GM12878 (cell line): ENCODE results near the gene CWC27. TPM values are rescaled to one million over a fixed set of nuclear protein-coding genes. Genes with fewer than 3 reads are reported as not detected.

Experiments used
- ATAC-seq: fragments of 200-7000 bp; cut with Tn5 transposase; 3 replicates; pipeline ENCODE4 v1.9.1; 2020; ENCODE audit warnings: mild to moderate bottlenecking, moderate library complexity
- BruUV-seq: library from RNA; stranded (reverse); fragments of 400-500 nt; replicated peaks from 2 replicates; lab custom pipeline; 2021; lab: Mats Ljungman, UMichigan
- CTCF ChIA-PET: fragments of 300-600 bp; sonication (Branson Sonifier 250); formaldehyde crosslinking; extraction: SDS; loops from one replicate; lab custom pipeline; 2021; ENCODE audit warnings: inconsistent platforms; lab: Yijun Ruan, JAX
- POLR2A ChIA-PET: fragments of 350-600 bp; formaldehyde crosslinking; extraction: SDS; loops from one replicate; lab custom pipeline; 2021; ENCODE audit warnings: inconsistent platforms; lab: Charles Lee
- RAD21 ChIA-PET: fragments of 300-600 bp; sonication (Branson Sonifier 250); formaldehyde crosslinking; loops from one replicate; lab custom pipeline; 2023; ENCODE audit warnings: antibody characterized with exemption; ENCODE audit not compliant: unreplicated experiment; lab: Charles Lee
- SMC1A ChIA-PET: fragments of 300-600 bp; sonication (Branson Sonifier 250); formaldehyde crosslinking; loops from one replicate; lab custom pipeline; 2023; ENCODE audit not compliant: unreplicated experiment, uncharacterized antibody; lab: Charles Lee
- DNase-seq: peaks from one replicate; pipeline ENCODE4 v3.0.0-alpha.2; 2011; ENCODE audit warnings: low read depth, low spot score
- FAIRE-seq: peaks from 3 replicates; lab custom pipeline; 2011; peaks lifted over from hg19 to GRCh38; lab: Jason Lieb, UNC
- H2AFZ ChIP-seq: 2 replicates; pipeline ENCODE4 v1.6.0; 2011; ENCODE audit warnings: low read depth, low read length, control low read depth; ENCODE audit not compliant: control insufficient read depth
- H3K27ac ChIP-seq: 2 replicates; pipeline ENCODE4 v1.5.1; 2011; ENCODE audit warnings: control low read depth; ENCODE audit not compliant: control insufficient read depth, insufficient read depth
- H3K27me3 ChIP-seq, 2 experiments: replicated peaks in 1 of 2; 2 replicates each; pipeline versions ENCODE4 v1.6.0 to v1.6.1; 2011; ENCODE audit warnings: low read length in 1 of 2; ENCODE audit not compliant: control insufficient read depth in 2 of 2, insufficient read depth in 2 of 2
- H3K36me3 ChIP-seq, 2 experiments: 2 replicates each; pipeline ENCODE4 v1.5.1; 2011; ENCODE audit warnings: low read length in 1 of 2; ENCODE audit not compliant: control insufficient read depth in 2 of 2, insufficient read depth in 2 of 2
- H3K4me1 ChIP-seq: 2 replicates; pipeline ENCODE4 v1.6.1; 2011; ENCODE audit warnings: mild to moderate bottlenecking, low read length, moderate library complexity, mixed read lengths; ENCODE audit not compliant: control insufficient read depth, insufficient read depth
- H3K4me2 ChIP-seq: 2 replicates; pipeline ENCODE4 v1.6.0; 2011; ENCODE audit warnings: control low read depth; ENCODE audit not compliant: control insufficient read depth, insufficient read depth
- H3K4me3 ChIP-seq: fragments of 200-600 bp; sonication (generic); 2 replicates; pipeline ENCODE4 v1.5.1; 2016
- H3K79me2 ChIP-seq: 2 replicates; pipeline ENCODE4 v1.6.0; 2011; ENCODE audit warnings: low read length; ENCODE audit not compliant: control insufficient read depth, insufficient read depth
- H3K9ac ChIP-seq: 2 replicates; pipeline ENCODE4 v1.8.0; 2011; ENCODE audit warnings: low read length, control low read depth, mixed read lengths; ENCODE audit not compliant: control insufficient read depth, insufficient read depth
- H3K9me3 ChIP-seq: replicated peaks from 3 replicates; pipeline ENCODE4 v1.5.1; 2011; ENCODE audit warnings: mild to moderate bottlenecking, low read length; ENCODE audit not compliant: control insufficient read depth, insufficient read depth
- H4K20me1 ChIP-seq: 2 replicates; pipeline ENCODE4 v1.6.0; 2011; ENCODE audit not compliant: control insufficient read depth, insufficient read depth
- BHLHE40 ChIP-seq, 2 experiments: fragments of 450-650 bp in 1 of 2; IDR thresholded peaks; 2 replicates each; pipeline ENCODE4 v1.6.1; 2011 to 2017; ENCODE audit warnings: low read depth in 2 of 2, borderline replicate concordance in 1 of 2, improper control_type of control experiment in 1 of 2, low read length in 1 of 2, mild to moderate bottlenecking in 1 of 2
- CEBPZ ChIP-seq: fragments of 150-350 bp; IDR thresholded peaks from 2 replicates; pipeline ENCODE4 v1.6.1; 2016; ENCODE audit warnings: low read depth, low read length
- CTCF ChIP-seq, 3 experiments: IDR thresholded peaks in 2 of 3; conservative IDR thresholded peaks in 1 of 3; 2 replicates each; pipeline ENCODE4 v1.5.1; 2011; ENCODE audit warnings: low read depth in 3 of 3, low read length in 3 of 3, mild to moderate bottlenecking in 3 of 3, control low read depth in 2 of 3, moderate library complexity in 2 of 3, inconsistent platforms in 1 of 3, mixed read lengths in 1 of 3; ENCODE audit not compliant: control insufficient read depth in 2 of 3, insufficient read depth in 1 of 3; ENCODE audit errors: extremely low read depth in 1 of 3
- DPF2 ChIP-seq: fragments of 450-650 bp; IDR thresholded peaks from 2 replicates; pipeline ENCODE4 v1.6.1; 2017; ENCODE audit warnings: mild to moderate bottlenecking
- IRF5 ChIP-seq: fragments of 450-650 bp; IDR thresholded peaks from 2 replicates; pipeline ENCODE4 v1.6.1; 2017; ENCODE audit warnings: borderline replicate concordance
- NRF1 ChIP-seq: conservative IDR thresholded peaks from 2 replicates; pipeline ENCODE4 v1.6.1; 2011; ENCODE audit warnings: mild to moderate bottlenecking, low read depth, low read length, improper control_type of control experiment
- RB1 ChIP-seq: fragments of 450-650 bp; formaldehyde crosslinking; IDR thresholded peaks from 2 replicates; pipeline ENCODE4 v1.6.1; 2017; ENCODE audit warnings: mild to moderate bottlenecking, borderline replicate concordance
- RUNX3 ChIP-seq: IDR thresholded peaks from 2 replicates; pipeline ENCODE4 v1.6.1; 2012; ENCODE audit warnings: low read length, inconsistent platforms
- SREBF2 ChIP-seq: IDR thresholded peaks from 2 replicates; pipeline ENCODE4 v1.6.1; 2012; ENCODE audit warnings: mild to moderate bottlenecking, low read length
- TAF1 ChIP-seq: IDR thresholded peaks from 2 replicates; pipeline ENCODE4 v1.6.1; 2011; ENCODE audit warnings: mild to moderate bottlenecking, low read depth, low read length, borderline replicate concordance
- TCF12 ChIP-seq: IDR thresholded peaks from 2 replicates; pipeline ENCODE4 v1.6.1; 2011; ENCODE audit warnings: low read depth, mild to moderate bottlenecking, low read length
- ZBTB33 ChIP-seq: fragments of 450-650 bp; IDR thresholded peaks from 2 replicates; pipeline ENCODE4 v1.6.1; 2017; ENCODE audit warnings: mild to moderate bottlenecking
- in situ Hi-C: fragments of 300-500 bp; cut with MboI; formaldehyde crosslinking; loops from 9 replicates; pipeline ENCODE4 v1.14.3; 2018; ENCODE audit warnings: mixed read lengths
- intact Hi-C: fragments of 100-400 bp; cut with micrococcal nuclease; formaldehyde crosslinking; loops from one replicate; pipeline ENCODE4 v1.14.2; 2022; ENCODE audit not compliant: unreplicated experiment
- polyA plus RNA-seq, 11 experiments: library from polyadenylated mRNA; depleted of rRNA in 4 of 11; unstranded in 6 of 11; stranded (reverse) in 5 of 11; fragments of >200 nt; fragmentation: Nextera tagmentation in 4 of 11; fragmentation: Illumina TruSeq in 1 of 11; extraction: Ambion mirVana in 4 of 11; extraction: Trizol in 1 of 11; gene quantifications; 1 replicate in 1 of 11; 2 replicates in 10 of 11; pipeline versions ENCODE4 v1.2.1 to v1.2.3, GENCODE V29; 2011 to 2016; ENCODE audit warnings: inconsistent platforms in 2 of 11, missing spikeins in 2 of 11, low read depth in 1 of 11
- total RNA-seq, 4 experiments: library from RNA; depleted of rRNA in 3 of 4; stranded (reverse); fragments of >200 nt in 3 of 4; fragmentation: Illumina TruSeq in 1 of 4; extraction: Trizol in 1 of 4; gene quantifications; 2 replicates each; pipeline versions ENCODE4 v1.2.1 to v1.2.3, GENCODE V29; 2013 to 2021

CWC27 gene
- total and polyA plus RNA-seq, 10 of the 15 experiments (the other 5 are each of a cell fraction or from before 2014, with no cell fraction given): 21.7 to 61.9 (median 47.0) TPM

GRCh38 chr5:65029178-65029577, 260.4 kb downstream of the CWC27 start (continued):
- no peak for TF ChIP-seq CTCF (IDR thresholded peaks at IDR 0.05 in 2 of 3, conservative IDR thresholded peaks at IDR 0.05 in 1 of 3; ENCODE audit: control insufficient read depth in 2 of 3, extremely low read depth in 1 of 3, insufficient read depth in 1 of 3, low read depth in 3 of 3, low read length in 3 of 3)
- no peak for TF ChIP-seq DPF2
- TF ChIP-seq SREBF2: no peak
- TF ChIP-seq, all 136 proteins: peak for 0

DNA sequence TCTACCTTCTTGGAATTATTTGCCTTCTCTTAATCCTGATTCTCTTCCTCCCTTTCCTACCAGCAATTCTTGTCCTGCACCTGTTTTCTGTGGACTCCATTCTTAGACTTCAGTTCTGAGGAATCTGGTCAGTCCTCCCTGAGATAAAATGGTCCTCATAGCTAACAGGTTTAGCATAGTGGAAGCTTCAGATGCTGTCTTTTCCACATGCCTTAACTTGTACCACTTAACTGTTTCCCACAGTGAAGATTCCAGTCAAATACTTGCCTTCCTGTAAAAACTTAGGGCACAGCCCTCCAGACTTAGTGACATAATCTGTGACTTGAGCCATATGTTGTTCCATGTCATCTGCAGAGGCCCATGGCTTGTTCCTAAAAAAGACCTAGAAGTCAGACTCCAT, 261.3 kb downstream of the CWC27 start:
- ChIA-PET RAD21 (interaction anchor here (0.7 to 0.8 kb wide), 2 partner anchors 17 to 19 kb away, joined by 3 to 4 read pairs; no protein-coding TSS in a partner anchor), POLR2A (no interaction called here), CTCF (interaction anchor here (1.0 to 2.0 kb wide), 2 partner anchors 14 to 16 kb away, joined by 3 to 4 read pairs; no protein-coding TSS in a partner anchor), SMC1A (interaction anchor here (0.8 to 2.8 kb wide), 6 partner anchors 8 to 73 kb away, joined by 3 to 13 read pairs (median 7); no protein-coding TSS in a partner anchor)
- in situ Hi-C loops (no loop called here), intact Hi-C loops (loop anchor here (5.0 kb wide), 1 partner anchor 72 kb away; no protein-coding TSS in a partner anchor)
- H3K36me3 ChIP-seq: no peaks in the 10 kb centered on the region
- TF ChIP-seq NRF1: no peak
- TF ChIP-seq TAF1: no peak
- no peak for TF ChIP-seq CEBPZ
- no peak for TF ChIP-seq ZBTB33
- no peak for TF ChIP-seq IRF5
- TF ChIP-seq RUNX3: no peak
- TF ChIP-seq BHLHE40 (IDR thresholded peaks at IDR 0.05; ENCODE audit: borderline replicate concordance in 1 of 2, low read depth in 2 of 2, low read length in 1 of 2): no peak
- no peak for TF ChIP-seq TCF12
- TF ChIP-seq RB1: no peak
- no TSS peak for BruUV-seq
- no peak overlapping the region for H3K4me3 ChIP-seq
- no peak for ATAC-seq
- H3K9ac ChIP-seq: no peak overlapping the region
- no peaks in the 10 kb centered on the region; the same call in 2 of the 3 replicates for H3K9me3 ChIP-seq
- no peak for FAIRE-seq
- peaks cover 18% of the 10 kb centered on the region for H3K4me1 ChIP-seq
- H3K27me3 ChIP-seq: no peaks in the 10 kb centered on the region
- no peak overlapping the region for H3K4me2 ChIP-seq
- H2AFZ ChIP-seq: no peak overlapping the region
- H3K27ac ChIP-seq: no peak overlapping the region
- DNase-seq: no peak
- no peaks in the 10 kb centered on the region for H3K79me2 ChIP-seq
- H4K20me1 ChIP-seq: no peaks in the 10 kb centered on the region
